ENCODE measurements around the gene ADAMTS7.

- TF ChIP-seq FOS (IDR thresholded peaks at IDR 0.05; ENCODE audit: borderline replicate concordance, insufficient read depth, low read length) (no peak), CTCF (IDR thresholded peaks at IDR 0.05; ENCODE audit: extremely low read depth in 1 of 2, insufficient read depth in 1 of 2, low read depth in 1 of 2, low read length in 2 of 2) (no peak), EZH2 (IDR thresholded peaks at IDR 0.05; ENCODE audit: borderline replicate concordance, low read depth, low read length, severe bottlenecking) (no peak), POLR2A (IDR thresholded peaks at IDR 0.05; ENCODE audit: low read depth, low read length) (no peak), POLR2AphosphoS5 (IDR thresholded peaks at IDR 0.05; ENCODE audit: insufficient read depth, low read depth, low read length) (no peak), MYC (IDR thresholded peaks at IDR 0.05; ENCODE audit: low read depth, low read length) (no peak), MAX (IDR thresholded peaks at IDR 0.05; ENCODE audit: insufficient read depth, insufficient read length) (no peak), GATA2 (IDR thresholded peaks at IDR 0.05; ENCODE audit: insufficient read depth, insufficient read length, low read depth, low read length) (no peak)
These were observed 48.1 kb downstream of the ADAMTS7 start for GRCh38 chr15:78762985-78763795.

Measured in endothelial cell of umbilical vein (primary cell).